Measurements from ENCODE around the gene PRM1. TPM values are rescaled to one million over a fixed set of nuclear protein-coding genes. Genes with fewer than 3 reads are reported as not detected.

PRM1 gene
- total and polyA plus RNA-seq, 2 of the 13 experiments (the other 11 are each of a cell fraction or from before 2014, with no cell fraction given): not detected

- TF ChIP-seq ARNT (IDR thresholded peaks at IDR 0.05) (no peak), MLX (CRISPR knock-in tag; IDR thresholded peaks at IDR 0.05) (no peak), SYNCRIP (IDR thresholded peaks at IDR 0.05; ENCODE audit: insufficient read depth, low read depth, low read length) (no peak), ZNF549 (CRISPR knock-in tag; IDR thresholded peaks at IDR 0.05) (no peak), ZNF160 (CRISPR knock-in tag; IDR thresholded peaks at IDR 0.05) (0 out of 2 replicates have a peak, but pooled peaks have one; percentile 31), SMYD3 (CRISPR knock-in tag; IDR thresholded peaks at IDR 0.05) (no peak), MXI1 (IDR thresholded peaks at IDR 0.05; ENCODE audit: borderline replicate concordance, low read depth, low read length) (no peak), ZNF17 (CRISPR knock-in tag; IDR thresholded peaks at IDR 0.05) (no peak), ZZZ3 (CRISPR knock-in tag; IDR thresholded peaks at IDR 0.05; ENCODE audit: borderline replicate concordance) (no peak), ZBTB21 (CRISPR knock-in tag; IDR thresholded peaks at IDR 0.05) (no peak), ZNF121 (CRISPR knock-in tag; IDR thresholded peaks at IDR 0.05) (no peak), MTA1 (CRISPR knock-in tag; IDR thresholded peaks at IDR 0.05; ENCODE audit: borderline replicate concordance) (no peak), ZBTB40 (IDR thresholded peaks at IDR 0.05) (no peak), ZBTB40 (CRISPR knock-in tag; IDR thresholded peaks at IDR 0.05) (no peak), SETDB1 (CRISPR knock-in tag; IDR thresholded peaks at IDR 0.05; ENCODE audit: borderline replicate concordance) (no peak), HNRNPL (IDR thresholded peaks at IDR 0.05; ENCODE audit: low read depth, low read length) (no peak), ZNF20 (CRISPR knock-in tag; IDR thresholded peaks at IDR 0.05) (no peak), JARID2 (CRISPR knock-in tag; IDR thresholded peaks at IDR 0.05; ENCODE audit: insufficient replicate concordance) (no peak), TBX2 (CRISPR knock-in tag; IDR thresholded peaks at IDR 0.05; ENCODE audit: borderline replicate concordance) (peak; percentile 22; the same call in 1 of the 2 replicates), PCBP2 (optimal IDR thresholded peaks at IDR 0.05; ENCODE audit: low read depth, low read length, poor library complexity, severe bottlenecking) (no peak), PLSCR1 (CRISPR knock-in tag; IDR thresholded peaks at IDR 0.05; ENCODE audit: borderline replicate concordance) (no peak)
Measured at GRCh38 chr16:11299865-11300559, 18.9 kb upstream of the PRM1 start (continued).
